ENCODE results near the gene NACC2. TPM values are rescaled to one million over a fixed set of nuclear protein-coding genes. Genes with fewer than 3 reads are reported as not detected.

NACC2 gene
- total and polyA plus RNA-seq, 2 experiments from 2014 or later, result 3.8 to 20.8 TPM

DNA sequence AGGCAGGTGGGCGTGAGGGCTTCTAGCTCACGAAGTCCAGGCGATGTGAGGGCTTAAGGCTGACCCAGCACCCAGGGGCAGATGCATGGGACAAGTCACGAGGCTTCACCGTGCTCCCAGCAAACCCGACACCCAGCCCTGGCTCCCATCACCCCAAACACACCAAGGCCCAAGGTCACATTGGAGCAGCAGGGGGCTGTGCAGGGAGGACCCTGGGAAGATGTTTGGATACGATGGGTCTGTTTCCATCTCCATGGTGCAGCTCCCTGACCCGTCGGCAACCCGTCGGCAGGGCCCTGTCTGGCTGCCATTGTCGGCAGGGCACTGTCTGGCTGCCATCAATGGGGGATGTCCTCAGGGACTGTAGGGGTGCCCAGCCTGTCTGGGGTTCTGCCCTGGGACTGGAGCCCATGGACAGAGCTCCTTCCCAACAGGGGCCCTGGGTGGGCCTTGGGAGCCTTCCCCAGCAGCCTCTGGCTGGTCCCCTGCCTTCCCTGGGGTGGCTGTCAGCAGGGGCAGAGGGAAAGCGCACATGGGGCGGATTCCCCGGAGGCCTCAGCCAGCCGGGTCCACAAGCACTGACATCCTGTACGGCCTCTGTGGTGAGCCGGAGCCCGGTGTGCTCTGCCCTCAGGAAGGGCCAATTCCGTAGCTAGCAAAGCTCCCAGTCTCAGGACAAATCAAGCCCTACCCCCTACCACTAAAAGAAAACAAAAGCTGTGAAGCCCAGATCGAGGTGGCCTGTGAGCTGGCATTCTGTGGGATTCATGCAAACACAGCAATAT lies 47.1 kb downstream of the NACC2 start:
- H3K27me3 ChIP-seq (ENCODE audit: insufficient read depth), result no peaks in the 10 kb centered on the region; the same call in 1 of the 2 replicates
- no peaks in the 10 kb centered on the region for H3K9me2 ChIP-seq (ENCODE audit: insufficient read depth)
- peaks cover 6% of the 10 kb centered on the region for H3K4me1 ChIP-seq (ENCODE audit: insufficient read depth)
- no peak overlapping the region for H3K27ac ChIP-seq (ENCODE audit: low read depth)
- H3K27me3 Mint-ChIP-seq (ENCODE audit: insufficient read depth, low read depth, poor library complexity), result peaks cover 8% of the 10 kb centered on the region
- peak overlapping the region; percentile 16; the same call in 1 of the 3 replicates for H3K4me3 Mint-ChIP-seq
- DNase-seq (ENCODE audit: low spot score), result no peak
- H3K27ac Mint-ChIP-seq, result no peak overlapping the region
- H3K9me3 Mint-ChIP-seq, result no peaks in the 10 kb centered on the region
- TF ChIP-seq, protein P1, sequence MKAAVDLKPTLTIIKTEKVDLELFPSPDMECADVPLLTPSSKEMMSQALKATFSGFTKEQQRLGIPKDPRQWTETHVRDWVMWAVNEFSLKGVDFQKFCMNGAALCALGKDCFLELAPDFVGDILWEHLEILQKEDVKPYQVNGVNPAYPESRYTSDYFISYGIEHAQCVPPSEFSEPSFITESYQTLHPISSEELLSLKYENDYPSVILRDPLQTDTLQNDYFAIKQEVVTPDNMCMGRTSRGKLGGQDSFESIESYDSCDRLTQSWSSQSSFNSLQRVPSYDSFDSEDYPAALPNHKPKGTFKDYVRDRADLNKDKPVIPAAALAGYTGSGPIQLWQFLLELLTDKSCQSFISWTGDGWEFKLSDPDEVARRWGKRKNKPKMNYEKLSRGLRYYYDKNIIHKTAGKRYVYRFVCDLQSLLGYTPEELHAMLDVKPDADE (IDR thresholded peaks at IDR 0.05), result no peak
- TF ChIP-seq STAT1 (IDR thresholded peaks at IDR 0.05; ENCODE audit: unreplicated experiment) (no peak), EZH2phosphoT487 (IDR thresholded peaks at IDR 0.05; ENCODE audit: unreplicated experiment) (no peak), JUNB (IDR thresholded peaks at IDR 0.05; ENCODE audit: unreplicated experiment) (no peak), POLR2AphosphoS5 (IDR thresholded peaks at IDR 0.05; ENCODE audit: low read depth) (no peak)
- TF ChIP-seq, protein P2, sequence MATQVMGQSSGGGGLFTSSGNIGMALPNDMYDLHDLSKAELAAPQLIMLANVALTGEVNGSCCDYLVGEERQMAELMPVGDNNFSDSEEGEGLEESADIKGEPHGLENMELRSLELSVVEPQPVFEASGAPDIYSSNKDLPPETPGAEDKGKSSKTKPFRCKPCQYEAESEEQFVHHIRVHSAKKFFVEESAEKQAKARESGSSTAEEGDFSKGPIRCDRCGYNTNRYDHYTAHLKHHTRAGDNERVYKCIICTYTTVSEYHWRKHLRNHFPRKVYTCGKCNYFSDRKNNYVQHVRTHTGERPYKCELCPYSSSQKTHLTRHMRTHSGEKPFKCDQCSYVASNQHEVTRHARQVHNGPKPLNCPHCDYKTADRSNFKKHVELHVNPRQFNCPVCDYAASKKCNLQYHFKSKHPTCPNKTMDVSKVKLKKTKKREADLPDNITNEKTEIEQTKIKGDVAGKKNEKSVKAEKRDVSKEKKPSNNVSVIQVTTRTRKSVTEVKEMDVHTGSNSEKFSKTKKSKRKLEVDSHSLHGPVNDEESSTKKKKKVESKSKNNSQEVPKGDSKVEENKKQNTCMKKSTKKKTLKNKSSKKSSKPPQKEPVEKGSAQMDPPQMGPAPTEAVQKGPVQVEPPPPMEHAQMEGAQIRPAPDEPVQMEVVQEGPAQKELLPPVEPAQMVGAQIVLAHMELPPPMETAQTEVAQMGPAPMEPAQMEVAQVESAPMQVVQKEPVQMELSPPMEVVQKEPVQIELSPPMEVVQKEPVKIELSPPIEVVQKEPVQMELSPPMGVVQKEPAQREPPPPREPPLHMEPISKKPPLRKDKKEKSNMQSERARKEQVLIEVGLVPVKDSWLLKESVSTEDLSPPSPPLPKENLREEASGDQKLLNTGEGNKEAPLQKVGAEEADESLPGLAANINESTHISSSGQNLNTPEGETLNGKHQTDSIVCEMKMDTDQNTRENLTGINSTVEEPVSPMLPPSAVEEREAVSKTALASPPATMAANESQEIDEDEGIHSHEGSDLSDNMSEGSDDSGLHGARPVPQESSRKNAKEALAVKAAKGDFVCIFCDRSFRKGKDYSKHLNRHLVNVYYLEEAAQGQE (IDR thresholded peaks at IDR 0.05; ENCODE audit: unreplicated experiment), result no peak
- TF ChIP-seq, protein P3, sequence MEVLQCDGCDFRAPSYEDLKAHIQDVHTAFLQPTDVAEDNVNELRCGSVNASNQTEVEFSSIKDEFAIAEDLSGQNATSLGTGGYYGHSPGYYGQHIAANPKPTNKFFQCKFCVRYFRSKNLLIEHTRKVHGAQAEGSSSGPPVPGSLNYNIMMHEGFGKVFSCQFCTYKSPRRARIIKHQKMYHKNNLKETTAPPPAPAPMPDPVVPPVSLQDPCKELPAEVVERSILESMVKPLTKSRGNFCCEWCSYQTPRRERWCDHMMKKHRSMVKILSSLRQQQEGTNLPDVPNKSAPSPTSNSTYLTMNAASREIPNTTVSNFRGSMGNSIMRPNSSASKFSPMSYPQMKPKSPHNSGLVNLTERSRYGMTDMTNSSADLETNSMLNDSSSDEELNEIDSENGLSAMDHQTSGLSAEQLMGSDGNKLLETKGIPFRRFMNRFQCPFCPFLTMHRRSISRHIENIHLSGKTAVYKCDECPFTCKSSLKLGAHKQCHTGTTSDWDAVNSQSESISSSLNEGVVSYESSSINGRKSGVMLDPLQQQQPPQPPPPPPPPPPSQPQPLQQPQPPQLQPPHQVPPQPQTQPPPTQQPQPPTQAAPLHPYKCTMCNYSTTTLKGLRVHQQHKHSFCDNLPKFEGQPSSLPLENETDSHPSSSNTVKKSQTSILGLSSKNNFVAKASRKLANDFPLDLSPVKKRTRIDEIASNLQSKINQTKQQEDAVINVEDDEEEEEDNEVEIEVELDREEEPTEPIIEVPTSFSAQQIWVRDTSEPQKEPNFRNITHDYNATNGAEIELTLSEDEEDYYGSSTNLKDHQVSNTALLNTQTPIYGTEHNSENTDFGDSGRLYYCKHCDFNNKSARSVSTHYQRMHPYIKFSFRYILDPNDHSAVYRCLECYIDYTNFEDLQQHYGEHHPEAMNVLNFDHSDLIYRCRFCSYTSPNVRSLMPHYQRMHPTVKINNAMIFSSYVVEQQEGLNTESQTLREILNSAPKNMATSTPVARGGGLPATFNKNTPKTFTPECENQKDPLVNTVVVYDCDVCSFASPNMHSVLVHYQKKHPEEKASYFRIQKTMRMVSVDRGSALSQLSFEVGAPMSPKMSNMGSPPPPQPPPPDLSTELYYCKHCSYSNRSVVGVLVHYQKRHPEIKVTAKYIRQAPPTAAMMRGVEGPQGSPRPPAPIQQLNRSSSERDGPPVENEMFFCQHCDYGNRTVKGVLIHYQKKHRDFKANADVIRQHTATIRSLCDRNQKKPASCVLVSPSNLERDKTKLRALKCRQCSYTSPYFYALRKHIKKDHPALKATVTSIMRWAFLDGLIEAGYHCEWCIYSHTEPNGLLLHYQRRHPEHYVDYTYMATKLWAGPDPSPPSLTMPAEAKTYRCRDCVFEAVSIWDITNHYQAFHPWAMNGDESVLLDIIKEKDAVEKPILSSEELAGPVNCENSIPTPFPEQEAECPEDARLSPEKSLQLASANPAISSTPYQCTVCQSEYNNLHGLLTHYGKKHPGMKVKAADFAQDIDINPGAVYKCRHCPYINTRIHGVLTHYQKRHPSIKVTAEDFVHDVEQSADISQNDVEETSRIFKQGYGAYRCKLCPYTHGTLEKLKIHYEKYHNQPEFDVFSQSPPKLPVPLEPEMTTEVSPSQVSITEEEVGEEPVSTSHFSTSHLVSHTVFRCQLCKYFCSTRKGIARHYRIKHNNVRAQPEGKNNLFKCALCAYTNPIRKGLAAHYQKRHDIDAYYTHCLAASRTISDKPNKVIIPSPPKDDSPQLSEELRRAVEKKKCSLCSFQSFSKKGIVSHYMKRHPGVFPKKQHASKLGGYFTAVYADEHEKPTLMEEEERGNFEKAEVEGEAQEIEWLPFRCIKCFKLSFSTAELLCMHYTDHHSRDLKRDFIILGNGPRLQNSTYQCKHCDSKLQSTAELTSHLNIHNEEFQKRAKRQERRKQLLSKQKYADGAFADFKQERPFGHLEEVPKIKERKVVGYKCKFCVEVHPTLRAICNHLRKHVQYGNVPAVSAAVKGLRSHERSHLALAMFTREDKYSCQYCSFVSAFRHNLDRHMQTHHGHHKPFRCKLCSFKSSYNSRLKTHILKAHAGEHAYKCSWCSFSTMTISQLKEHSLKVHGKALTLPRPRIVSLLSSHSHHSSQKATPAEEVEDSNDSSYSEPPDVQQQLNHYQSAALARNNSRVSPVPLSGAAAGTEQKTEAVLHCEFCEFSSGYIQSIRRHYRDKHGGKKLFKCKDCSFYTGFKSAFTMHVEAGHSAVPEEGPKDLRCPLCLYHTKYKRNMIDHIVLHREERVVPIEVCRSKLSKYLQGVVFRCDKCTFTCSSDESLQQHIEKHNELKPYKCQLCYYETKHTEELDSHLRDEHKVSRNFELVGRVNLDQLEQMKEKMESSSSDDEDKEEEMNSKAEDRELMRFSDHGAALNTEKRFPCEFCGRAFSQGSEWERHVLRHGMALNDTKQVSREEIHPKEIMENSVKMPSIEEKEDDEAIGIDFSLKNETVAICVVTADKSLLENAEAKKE (CRISPR knock-in tag; IDR thresholded peaks at IDR 0.05), result no peak
- H3K4me2 ChIP-seq, result no peak overlapping the region
- no peaks in the 10 kb centered on the region; the same call in 1 of the 2 replicates for H4K20me1 ChIP-seq (replicated peaks; ENCODE audit: insufficient read depth)
- no peaks in the 10 kb centered on the region for H3K36me3 ChIP-seq (ENCODE audit: insufficient read depth)
- no peak overlapping the region for H3K4me3 ChIP-seq
- H3K4me1 Mint-ChIP-seq, result peaks cover 18% of the 10 kb centered on the region
- ATAC-seq, result no peak
- no peaks in the 10 kb centered on the region for H3K79me2 ChIP-seq (replicated peaks; ENCODE audit: insufficient read depth)
- H3F3A ChIP-seq (replicated peaks; ENCODE audit: low read depth), result peaks cover 8% of the 10 kb centered on the region; the same call in 1 of the 2 replicates
- no peak overlapping the region for H2AFZ ChIP-seq
- H3K36me3 Mint-ChIP-seq (ENCODE audit: low read depth), result no peaks in the 10 kb centered on the region
